MCF 10A (cell line): ENCODE measurements around the gene CLCNKB. TPM values are rescaled to one million over a fixed set of nuclear protein-coding genes. Genes with fewer than 3 reads are reported as not detected.
"Not testable (repeated sequence)": the region's sequence is repeated elsewhere in the genome, so short reads cannot be mapped to it uniquely, and the experiment has no call there.

ENCODE experiments used
- BruUV-seq: library from RNA; stranded (reverse); fragments of 400-500 nt; replicated peaks from 2 replicates; lab custom pipeline; 2021; lab: Mats Ljungman, UMichigan
- CTCF ChIA-PET: fragments of 300-600 bp; sonication (Branson Sonifier 250); formaldehyde crosslinking; extraction: SDS; loops from one replicate; lab custom pipeline; 2021; ENCODE audit warnings: antibody characterized with exemption, inconsistent platforms; lab: Yijun Ruan, JAX
- POLR2A ChIA-PET: fragments of 300-600, 350-650 bp; sonication (Branson Sonifier 250); formaldehyde crosslinking; extraction: SDS; loops from one replicate; lab custom pipeline; 2020; ENCODE audit warnings: antibody characterized with exemption, inconsistent platforms; lab: Yijun Ruan, JAX
- DNase-seq: peaks from one replicate; pipeline ENCODE4 v3.0.0-alpha.2; 2018; ENCODE audit not compliant: unreplicated experiment
- H3K27ac Mint-ChIP-seq: one replicate; pipeline ENCODE4 v1.8.0; 2022; ENCODE audit warnings: mild to moderate bottlenecking, low read depth, mixed read lengths; ENCODE audit not compliant: unreplicated experiment
- H3K27me3 Mint-ChIP-seq: one replicate; pipeline ENCODE4 v1.8.0; 2022; ENCODE audit warnings: mixed read lengths; ENCODE audit not compliant: insufficient read depth, unreplicated experiment
- H3K36me3 Mint-ChIP-seq: one replicate; pipeline ENCODE4 v1.8.0; 2022; ENCODE audit warnings: mild to moderate bottlenecking, moderate library complexity, mixed read lengths; ENCODE audit not compliant: insufficient read depth, unreplicated experiment
- H3K4me1 Mint-ChIP-seq: one replicate; pipeline ENCODE4 v1.8.0; 2022; ENCODE audit warnings: mixed read lengths; ENCODE audit not compliant: insufficient read depth, unreplicated experiment
- H3K4me3 Mint-ChIP-seq: one replicate; pipeline ENCODE4 v1.8.0; 2022; ENCODE audit warnings: mild to moderate bottlenecking, moderate library complexity, mixed read lengths; ENCODE audit not compliant: unreplicated experiment
- H3K9me3 Mint-ChIP-seq: one replicate; pipeline ENCODE4 v1.8.0; 2022; ENCODE audit warnings: mixed read lengths; ENCODE audit not compliant: unreplicated experiment
- CTCF ChIP-seq: fragments of 200-600 bp; IDR thresholded peaks from one replicate; pipeline ENCODE4 v1.8.0; 2022; ENCODE audit warnings: antibody characterized with exemption, mild to moderate bottlenecking; ENCODE audit not compliant: unreplicated experiment
- intact Hi-C: fragments of 100-400 bp; cut with micrococcal nuclease; formaldehyde crosslinking; loops from 2 replicates; pipeline ENCODE4 v1.14.1; 2022
- total RNA-seq: library from RNA; stranded (reverse); gene quantifications from 2 replicates; pipeline ENCODE4 v1.2.3, GENCODE V29; 2022

Gene CLCNKB
- total RNA-seq, 1 experiment from 2014 or later: not detected

GRCh38 chr1:16031551-16031950, 12.0 kb upstream of the CLCNKB start:
- Mint-ChIP-seq H3K27me3 (peaks cover 11% of the 10 kb centered on the region), H3K4me1 (no peaks in the 10 kb centered on the region), H3K27ac (no peak overlapping the region), H3K4me3 (no peak overlapping the region), H3K9me3 (no peaks in the 10 kb centered on the region), H3K36me3 (peaks cover 5% of the 10 kb centered on the region)
- TF ChIP-seq CTCF: no peak
- intact Hi-C loops: no loop called here
- ChIA-PET CTCF (interaction anchor here (1.1 to 2.2 kb wide), 2 partner anchors 22 to 24 kb away, joined by 8 to 9 read pairs; no protein-coding TSS in a partner anchor), POLR2A (no interaction called here)
- DNase-seq: no peak
- no TSS peak for BruUV-seq

- Mint-ChIP-seq H3K4me1 (no peaks in the 10 kb centered on the region), H3K36me3 (peaks cover 5% of the 10 kb centered on the region), H3K27ac (no peak overlapping the region), H3K9me3 (no peaks in the 10 kb centered on the region), H3K27me3 (peaks cover 11% of the 10 kb centered on the region), H3K4me3 (no peak overlapping the region)
- peak; percentile 88 for DNase-seq
- peak; percentile 95 for TF ChIP-seq CTCF
- ChIA-PET CTCF (interaction anchor here (0.6 to 2.2 kb wide), 9 partner anchors 12 to 213 kb away, joined by 3 to 8 read pairs (median 3); no protein-coding TSS in a partner anchor), POLR2A (no interaction called here)
- intact Hi-C loops: loop anchor here (1.0 kb wide), 1 partner anchor 23 kb away; no protein-coding TSS in a partner anchor
- BruUV-seq: no TSS peak
These were observed 11.0 kb upstream of the CLCNKB start for GRCh38 chr1:16032388-16033102.

- DNase-seq, H3K36me3 Mint-ChIP-seq, POLR2A ChIA-PET, H3K4me1 Mint-ChIP-seq, BruUV-seq, H3K4me3 Mint-ChIP-seq, H3K9me3 Mint-ChIP-seq, H3K27ac Mint-ChIP-seq, H3K27me3 Mint-ChIP-seq: not testable (repeated sequence)
- CTCF ChIA-PET: interaction anchor here (0.5 to 2.2 kb wide), 13 partner anchors 10 to 213 kb away, joined by 3 to 8 read pairs (median 3); partner anchors contain the start of gene HSPB7
- intact Hi-C loops: loop anchor here (1.0 kb wide), 1 partner anchor 24 kb away; no protein-coding TSS in a partner anchor
These were observed 10.4 kb upstream of the CLCNKB start for GRCh38 chr1:16033103-16033632.

GRCh38 chr1:16036461-16036860, 7.1 kb upstream of the CLCNKB start:
- CTCF ChIA-PET, H3K27me3 Mint-ChIP-seq, H3K4me1 Mint-ChIP-seq, BruUV-seq, POLR2A ChIA-PET, H3K36me3 Mint-ChIP-seq, H3K9me3 Mint-ChIP-seq, H3K27ac Mint-ChIP-seq, H3K4me3 Mint-ChIP-seq, DNase-seq, intact Hi-C loops: not testable (repeated sequence)

GRCh38 chr1:16038620-16038912, 5.0 kb upstream of the CLCNKB start:
- no peaks in the 10 kb centered on the region for H3K9me3 Mint-ChIP-seq
- H3K36me3 Mint-ChIP-seq: no peaks in the 10 kb centered on the region
- no peak for DNase-seq
- intact Hi-C loops: no loop called here
- no peaks in the 10 kb centered on the region for H3K4me1 Mint-ChIP-seq
- H3K27ac Mint-ChIP-seq: no peak overlapping the region
- H3K4me3 Mint-ChIP-seq: no peak overlapping the region
- H3K27me3 Mint-ChIP-seq: peaks cover 14% of the 10 kb centered on the region
- ChIA-PET CTCF (interaction anchor here (0.6 to 1.0 kb wide), 5 partner anchors 17 to 422 kb away, joined by 3 to 4 read pairs (median 4); no protein-coding TSS in a partner anchor), POLR2A (no interaction called here)
- TF ChIP-seq CTCF: no peak
- no TSS peak for BruUV-seq

- BruUV-seq, H3K4me3 Mint-ChIP-seq, DNase-seq, H3K27ac Mint-ChIP-seq, intact Hi-C loops, CTCF ChIA-PET, H3K4me1 Mint-ChIP-seq, H3K36me3 Mint-ChIP-seq, POLR2A ChIA-PET, H3K9me3 Mint-ChIP-seq: not testable (repeated sequence)
- H3K27me3 Mint-ChIP-seq: peaks cover 14% of the 10 kb centered on the region
These were observed 3.7 kb upstream of the CLCNKB start for GRCh38 chr1:16039871-16040270.
